HG03139 (cell line): ENCODE measurements around the gene TSC22D3.
A peak's percentile ranks its signal among the peaks of the same experiment; 100 is the strongest.
"Not testable (repeated sequence)": the region's sequence is repeated elsewhere in the genome, so short reads cannot be mapped to it uniquely, and the experiment has no call there.

Source experiments
- ATAC-seq: cut with Tn5 transposase; IDR thresholded peaks from one replicate; pipeline ENCODE4 v1.9.1; 2021; ENCODE audit not compliant: unreplicated experiment

TSC22D3 gene

DNA sequence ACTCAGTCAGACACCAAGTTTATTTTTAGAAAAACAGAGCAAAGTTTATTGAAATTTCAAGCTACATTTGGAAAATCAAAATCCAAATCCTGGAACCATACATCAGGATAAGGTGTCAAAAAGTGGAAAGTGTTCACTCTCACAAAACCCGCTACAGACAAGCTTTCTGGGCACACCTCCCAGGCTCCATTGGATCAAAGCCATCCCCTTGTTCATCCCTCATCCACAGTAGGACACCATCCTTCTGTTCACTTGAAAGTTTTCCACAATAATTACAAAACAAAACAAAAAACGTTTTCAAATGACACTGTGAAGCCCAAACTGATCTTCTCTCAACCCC lies 62.4 kb downstream of the TSC22D3 start:
- ATAC-seq: no peak

DNA sequence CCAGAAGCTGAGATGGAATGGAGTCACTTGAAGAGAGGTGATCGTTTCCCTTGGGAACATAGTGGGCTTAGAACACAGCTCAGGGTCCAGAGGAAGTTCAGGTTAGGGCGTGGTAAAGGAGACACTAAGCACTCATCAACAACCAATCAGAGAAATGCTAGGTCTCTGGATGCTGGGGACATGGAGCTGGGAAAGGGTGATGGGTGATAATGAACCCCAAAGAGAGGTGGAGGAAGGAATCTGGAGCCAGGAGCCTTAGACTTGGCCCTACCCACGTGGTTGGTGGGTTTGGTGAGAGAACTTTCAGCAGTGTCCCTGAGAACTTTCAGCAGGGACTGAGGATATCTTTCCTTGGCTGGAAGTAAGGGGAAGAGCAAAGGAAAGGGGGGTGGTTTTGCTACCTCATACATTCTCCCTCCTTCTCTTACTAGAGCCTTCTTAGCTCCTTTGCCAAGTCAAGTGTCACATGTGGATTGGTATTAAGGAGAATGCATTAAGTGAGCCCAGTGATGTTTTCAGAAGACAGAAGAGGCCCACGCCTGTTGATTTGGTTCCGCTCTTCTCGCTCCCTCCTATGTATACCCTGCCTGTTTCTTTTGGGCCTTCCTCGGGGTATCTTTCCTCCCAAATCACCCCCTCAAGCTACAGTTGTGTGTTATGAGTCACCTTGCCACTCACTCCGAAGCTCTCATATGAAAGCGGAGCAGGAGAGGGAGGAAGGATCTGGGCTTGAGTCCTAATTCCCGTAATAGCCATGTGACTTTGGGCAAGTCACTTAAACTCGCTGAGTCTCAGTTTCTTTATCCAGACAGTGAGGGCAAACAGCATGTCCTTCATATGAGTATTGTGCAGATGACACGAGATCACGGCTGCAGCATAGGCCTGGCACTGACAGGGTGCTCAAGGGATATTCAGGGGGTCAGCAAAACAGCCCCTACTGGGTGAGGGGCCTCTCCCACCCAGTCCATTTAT lies 63.1 kb downstream of the TSC22D3 start:
- no peak for ATAC-seq

DNA sequence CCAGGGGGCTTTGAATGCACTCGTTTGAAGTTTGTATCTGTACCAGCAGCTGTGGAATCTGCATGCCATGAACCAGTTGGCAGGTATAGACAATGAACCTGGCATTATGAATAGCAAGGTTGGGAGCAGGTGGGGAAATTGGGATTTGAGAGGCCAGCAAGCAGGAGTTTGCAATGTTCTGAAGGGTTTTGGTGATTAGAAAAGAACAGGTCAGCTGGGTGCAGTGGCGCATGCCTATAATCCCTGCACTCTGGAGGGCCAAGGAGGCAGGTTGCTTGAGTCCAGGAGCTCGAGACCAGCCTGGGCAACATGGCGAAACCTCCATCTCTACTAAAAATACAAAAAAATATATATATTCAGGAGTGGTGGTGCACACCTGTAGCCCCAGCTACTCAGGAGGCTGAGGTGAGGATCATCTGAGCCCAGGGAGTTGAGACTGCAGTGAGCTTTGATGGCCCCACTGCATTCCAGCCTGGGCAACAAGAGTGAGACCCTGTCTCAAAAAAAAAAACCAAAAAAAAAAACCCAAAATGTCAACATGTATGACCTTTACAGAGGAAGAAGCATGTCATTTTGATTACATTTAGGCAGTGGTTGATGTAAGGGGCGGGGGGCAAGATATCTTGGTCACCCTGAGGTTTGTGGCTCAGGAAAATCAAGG lies 63.9 kb downstream of the TSC22D3 start:
- ATAC-seq: no peak

DNA sequence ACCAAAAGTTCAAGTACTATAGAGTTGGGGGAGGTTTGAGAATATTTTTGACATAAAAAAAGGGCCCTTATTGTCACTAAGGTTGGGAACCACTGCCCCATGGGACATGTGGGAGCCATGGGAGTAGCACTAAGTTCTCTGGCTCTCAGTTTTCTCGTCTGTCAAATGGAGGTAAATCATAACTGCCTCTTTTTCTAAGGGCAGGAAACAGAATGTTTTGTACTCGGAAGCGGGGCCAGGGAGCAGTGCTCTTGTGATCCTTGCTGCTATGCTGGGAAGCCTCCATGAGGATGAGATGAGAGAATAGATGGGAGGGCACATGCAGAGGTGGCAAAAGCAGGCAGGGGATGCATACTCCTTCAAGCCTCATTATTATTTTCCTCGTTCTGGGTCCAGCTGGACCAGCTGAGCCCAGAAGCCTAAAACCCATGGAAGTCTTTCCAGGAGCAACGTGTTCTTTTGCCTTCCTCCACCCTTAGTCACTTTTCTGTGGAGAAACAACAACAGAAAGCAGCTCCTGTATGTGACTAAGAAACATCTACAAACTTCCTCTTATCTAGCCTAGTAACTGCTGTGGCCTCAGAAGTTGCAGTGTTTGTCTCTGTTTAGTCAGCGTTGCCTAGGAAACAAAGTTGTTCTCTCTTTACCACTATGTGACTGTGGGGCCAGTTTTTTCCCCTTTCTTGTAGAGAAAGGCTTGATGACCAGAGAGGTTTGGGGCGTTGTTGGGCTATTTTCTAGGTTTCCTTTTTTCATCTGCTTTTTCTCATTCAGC lies 64.8 kb downstream of the TSC22D3 start:
- ATAC-seq: peak; percentile 89

DNA sequence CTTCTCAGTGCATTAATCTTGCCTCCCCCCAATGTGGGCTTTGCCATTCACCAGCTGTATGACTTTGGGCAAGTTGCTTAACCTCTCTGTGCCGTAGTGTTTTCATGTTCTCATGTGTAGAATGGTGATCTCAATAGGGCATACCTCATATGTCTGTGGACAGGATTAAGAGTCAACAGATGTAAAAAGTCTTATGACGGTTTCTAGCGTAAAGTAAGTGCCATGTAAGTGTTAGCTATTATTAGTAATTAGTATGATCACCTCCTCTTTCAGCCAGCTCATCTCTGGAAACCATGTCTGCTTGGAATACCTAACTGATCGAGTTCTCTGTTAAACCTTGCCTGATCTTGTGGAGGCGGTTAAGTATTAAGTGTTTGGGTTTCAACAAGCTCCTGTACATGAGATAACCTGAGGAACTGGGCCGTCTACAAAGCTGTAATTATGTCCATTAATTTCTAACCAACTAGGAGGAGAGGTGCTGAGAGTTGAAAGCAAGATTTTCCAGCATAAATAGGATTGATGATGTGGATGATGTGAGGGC lies 66.3 kb downstream of the TSC22D3 start:
- ATAC-seq: no peak

DNA sequence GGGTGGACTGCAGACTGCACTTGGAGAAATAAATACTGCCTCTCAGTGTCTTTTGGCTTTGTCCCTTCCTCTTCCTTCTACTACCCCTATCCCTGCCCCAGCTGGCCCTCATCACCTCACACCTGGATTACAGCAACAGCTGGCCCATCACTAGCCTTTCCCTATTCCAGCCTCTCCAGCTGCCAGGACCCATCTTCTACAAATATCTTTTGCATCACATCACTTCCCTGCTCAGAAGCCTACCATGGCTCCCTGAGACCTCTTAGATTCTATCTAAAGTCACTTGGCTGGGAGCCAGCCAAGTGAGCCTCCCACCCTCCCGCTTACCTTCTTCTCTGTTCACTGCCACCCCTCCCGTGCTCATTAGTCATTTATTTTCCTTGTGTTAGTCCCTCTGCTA lies 66.8 kb downstream of the TSC22D3 start:
- no peak for ATAC-seq

DNA sequence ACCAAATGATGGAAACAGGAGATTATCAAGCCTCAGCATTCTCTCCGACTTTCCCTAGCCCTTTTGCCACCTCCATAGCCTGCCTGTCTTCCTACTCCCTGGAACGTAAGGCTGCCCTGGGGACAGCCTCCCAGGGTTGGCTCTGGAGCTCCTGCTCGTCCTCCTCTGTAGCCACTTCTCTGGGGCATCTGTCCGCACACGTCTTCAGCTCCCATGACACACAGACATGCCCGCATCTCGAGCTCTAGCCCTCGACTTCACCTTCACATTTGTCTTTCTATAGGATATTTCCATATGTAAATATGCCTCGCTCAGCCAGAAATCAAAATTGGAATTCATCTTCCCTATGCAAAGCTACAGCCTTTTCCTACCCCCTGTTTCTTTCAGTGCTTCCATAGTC lies 67.7 kb downstream of the TSC22D3 start:
- ATAC-seq: no peak

DNA sequence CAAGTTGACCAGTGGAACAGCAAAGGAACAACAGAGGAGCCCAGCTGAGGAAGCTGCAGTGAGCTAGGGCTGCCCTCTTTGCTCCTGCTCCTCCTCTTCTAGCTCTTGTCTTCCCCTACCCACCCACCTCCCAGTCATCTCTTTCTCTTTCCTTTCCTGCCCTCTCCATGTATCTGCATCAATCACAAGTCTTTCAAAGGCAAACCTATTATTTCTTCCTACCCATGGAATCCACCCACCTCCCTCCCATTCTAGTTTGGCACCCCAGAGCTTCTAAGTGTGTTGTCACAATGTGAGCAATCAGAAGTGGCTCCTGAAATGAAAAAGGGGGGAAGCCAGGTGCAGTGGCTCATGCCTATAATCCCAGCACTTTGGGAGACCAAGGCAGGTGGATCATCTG lies 69.3 kb downstream of the TSC22D3 start:
- no peak for ATAC-seq

DNA sequence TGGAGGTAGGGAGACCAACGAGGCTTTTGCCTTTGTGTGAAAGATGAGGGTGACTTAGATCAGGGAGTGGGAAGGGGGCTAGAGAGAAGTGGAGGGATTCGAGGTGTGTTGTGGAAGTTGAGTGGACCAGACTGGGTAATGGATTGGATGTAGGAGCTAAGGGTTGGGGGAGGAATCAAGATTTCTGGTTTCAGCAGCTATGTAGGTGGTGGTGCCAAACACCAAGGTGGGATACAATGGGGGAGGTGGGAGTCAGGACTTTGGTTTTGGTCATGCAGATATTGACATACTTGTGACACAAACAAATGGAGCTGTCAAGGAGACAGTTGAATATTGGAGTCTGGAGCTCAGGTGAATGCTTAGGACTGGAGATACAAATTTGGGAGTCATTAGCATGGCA lies 71.0 kb downstream of the TSC22D3 start:
- no peak for ATAC-seq

DNA sequence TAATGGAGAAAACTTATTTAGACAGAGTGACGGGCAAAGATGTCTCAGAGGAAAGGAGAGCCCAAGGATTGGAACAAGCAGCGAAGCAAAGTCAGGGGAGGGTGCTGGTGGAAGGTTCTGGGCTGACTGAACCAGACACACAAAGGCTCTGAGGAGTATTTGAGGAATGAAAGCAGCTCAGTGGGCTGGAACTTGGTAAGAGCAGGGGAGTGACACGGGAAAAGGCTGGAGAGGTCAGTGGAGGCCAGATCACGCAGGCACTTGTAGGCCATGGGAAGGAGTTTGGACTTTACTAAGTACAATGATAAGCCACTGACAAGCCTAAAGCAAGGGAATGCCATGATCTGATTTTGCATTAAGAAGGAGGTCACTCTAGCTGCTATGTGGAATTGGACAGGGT lies 71.4 kb downstream of the TSC22D3 start:
- no peak for ATAC-seq

DNA sequence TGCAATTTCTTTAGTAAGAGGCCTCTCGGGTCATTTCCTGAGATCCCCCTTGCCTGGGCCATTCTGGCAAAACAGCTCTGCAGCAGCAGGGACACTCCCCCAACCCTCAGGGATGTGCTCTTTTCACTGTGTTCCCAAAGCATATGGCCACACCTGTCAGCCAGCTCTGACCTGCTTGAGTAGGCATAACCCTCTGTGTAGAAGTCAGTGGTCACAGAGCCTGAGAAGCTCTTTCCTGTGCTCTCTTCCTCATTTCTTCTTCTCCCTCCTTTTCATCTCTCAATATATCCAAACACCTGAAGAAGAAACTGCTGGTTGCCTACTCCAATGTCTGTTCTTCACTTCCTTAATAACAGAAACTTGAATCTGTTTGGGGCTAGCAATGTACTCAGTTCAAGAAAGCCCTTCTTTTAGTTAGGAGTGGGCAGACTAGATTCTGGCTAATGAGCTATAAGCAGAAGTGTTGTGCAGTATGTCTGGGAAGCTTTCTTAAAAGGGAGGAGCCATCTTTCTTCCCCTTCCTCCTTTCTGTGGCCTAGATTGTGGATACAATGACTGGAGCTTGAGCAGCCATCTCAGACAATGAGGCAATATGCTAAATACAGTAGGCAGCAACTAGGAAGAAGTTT lies 74.0 kb downstream of the TSC22D3 start:
- peak; percentile 89 for ATAC-seq

DNA sequence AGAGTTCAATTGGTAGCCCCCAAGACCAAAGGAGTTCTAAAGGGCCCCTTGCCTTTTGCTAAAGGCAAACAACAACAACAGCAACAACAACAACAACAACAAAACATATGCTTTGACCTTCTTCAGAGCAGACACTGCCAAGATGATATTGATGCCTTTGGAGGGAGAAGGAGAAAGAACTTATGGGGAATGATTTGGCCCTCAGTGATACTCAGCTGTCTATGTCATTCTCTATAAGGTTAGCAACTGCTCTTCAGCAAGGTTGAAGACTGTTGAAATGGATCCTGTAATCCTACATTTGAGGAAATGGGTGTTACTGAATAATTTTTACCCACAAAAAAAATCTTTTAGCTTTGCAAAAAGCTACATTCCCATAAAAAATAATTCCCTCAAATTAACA lies 74.8 kb downstream of the TSC22D3 start:
- no peak for ATAC-seq

DNA sequence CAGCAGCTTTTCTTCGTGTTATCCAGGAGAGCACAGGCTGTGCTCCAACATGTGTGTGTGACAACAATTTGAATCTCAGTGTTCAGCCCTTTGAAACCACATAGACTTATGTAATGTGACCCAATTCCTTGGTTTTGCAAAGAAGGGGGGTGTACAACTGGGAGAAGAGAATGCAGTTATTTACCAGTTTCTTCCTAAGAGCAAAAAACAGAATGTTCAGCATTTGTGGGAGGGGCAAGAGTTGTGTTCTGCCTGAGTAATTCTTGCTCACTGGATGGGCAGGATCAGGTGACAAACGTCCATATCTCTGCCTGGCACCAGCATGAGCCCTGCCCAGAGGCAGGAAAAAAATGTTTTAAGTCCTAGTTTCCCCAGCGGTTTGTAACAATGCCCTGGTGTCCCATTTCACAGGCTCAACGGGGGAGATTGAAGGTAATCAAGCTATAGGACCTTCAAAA lies 75.2 kb downstream of the TSC22D3 start:
- ATAC-seq: no peak

DNA sequence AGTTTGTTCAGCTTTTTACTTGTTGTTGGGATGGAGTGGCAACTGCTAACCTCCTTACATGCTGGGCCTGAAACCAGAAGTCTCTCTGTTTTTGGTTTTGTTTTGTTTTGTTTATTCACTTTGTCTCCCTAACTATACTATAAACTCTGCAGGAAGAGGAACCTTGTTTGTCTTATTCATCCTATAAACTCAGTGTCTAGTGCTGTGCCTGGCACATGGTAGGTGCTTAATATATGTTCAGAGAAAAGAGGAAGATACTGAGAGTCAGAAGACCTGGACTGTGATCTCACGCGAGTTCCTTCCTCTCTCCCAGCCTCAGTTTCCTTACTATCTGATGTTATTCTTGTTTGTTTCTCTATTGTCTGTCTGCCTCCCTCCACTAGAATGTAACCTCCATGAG lies 76.0 kb downstream of the TSC22D3 start:
- no peak for ATAC-seq

DNA sequence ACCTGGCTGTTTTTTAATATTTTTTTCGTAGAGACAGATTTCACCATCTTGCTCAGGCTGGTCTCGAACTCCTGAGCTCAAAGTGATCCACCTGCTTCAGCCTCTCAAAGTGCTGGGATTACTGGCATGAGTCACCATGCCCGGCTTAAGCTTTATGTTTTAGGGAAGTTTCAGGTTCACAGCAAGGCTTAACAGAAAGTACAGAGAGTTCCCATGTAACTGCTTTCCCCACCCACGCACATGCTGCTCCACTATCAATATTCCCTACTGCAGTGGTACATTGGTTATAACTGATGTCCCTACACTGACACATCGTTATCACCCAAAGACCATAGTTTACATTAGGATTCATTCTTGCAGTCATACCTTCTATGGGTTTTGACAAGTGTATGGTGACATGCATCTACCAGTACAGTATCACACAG lies 84.6 kb downstream of the TSC22D3 start:
- no peak for ATAC-seq

DNA sequence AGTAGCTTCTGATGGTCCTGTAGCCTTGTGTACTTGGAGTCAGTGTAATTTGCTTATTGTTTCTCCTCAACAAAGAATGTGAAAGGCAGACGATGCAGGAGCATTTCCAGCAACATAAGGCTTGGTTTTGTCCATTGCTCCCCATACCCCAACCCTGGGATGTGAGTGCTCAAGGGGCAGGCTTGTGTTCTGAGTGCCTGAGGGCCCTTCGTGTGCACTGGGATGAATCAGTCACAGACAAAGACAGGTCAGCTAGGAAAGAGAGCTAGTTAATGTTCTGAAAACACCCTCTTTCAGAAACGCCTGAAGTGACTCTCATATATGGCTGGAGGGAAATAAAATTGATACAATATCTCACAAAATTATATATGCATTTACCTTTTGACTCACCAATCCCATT lies 88.1 kb downstream of the TSC22D3 start:
- no peak for ATAC-seq

DNA sequence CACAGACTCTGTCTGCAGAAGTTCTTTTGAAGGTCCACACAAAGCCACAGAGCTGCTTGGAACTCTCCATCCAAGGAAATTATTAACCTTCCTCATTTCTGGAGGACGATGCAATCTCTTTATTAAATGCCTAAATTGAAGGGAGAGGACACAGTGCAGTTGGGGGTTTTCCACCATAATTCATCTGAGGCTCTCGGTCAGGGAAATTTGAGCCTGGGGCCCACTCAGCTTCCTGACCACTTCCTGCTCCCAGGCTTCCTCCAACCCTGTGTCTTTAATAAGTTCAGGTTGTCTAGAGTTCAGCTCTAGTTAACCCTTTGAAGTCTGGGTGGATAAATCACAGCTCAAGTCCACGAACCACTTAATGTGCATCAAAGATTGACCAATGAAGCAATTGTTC lies 88.8 kb downstream of the TSC22D3 start:
- no peak for ATAC-seq

DNA sequence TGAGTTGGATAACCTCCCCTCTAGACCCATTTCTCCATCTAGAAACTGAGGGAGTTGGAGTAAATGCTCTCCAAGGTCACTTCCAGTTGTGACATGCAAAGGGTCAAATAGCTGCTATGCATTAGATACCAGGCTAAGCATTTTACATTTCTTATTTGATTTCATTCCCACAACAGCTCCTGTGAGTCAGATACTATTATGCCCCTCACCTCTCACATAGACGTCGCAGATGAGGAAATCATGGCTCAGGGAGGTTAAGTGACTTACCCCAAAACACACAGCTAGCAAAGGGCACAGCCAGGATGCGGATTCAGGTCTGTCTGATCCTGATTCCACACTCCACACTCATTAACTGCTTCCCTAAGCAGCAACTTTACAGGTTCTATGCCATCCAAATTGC lies 89.6 kb downstream of the TSC22D3 start:
- no peak for ATAC-seq

DNA sequence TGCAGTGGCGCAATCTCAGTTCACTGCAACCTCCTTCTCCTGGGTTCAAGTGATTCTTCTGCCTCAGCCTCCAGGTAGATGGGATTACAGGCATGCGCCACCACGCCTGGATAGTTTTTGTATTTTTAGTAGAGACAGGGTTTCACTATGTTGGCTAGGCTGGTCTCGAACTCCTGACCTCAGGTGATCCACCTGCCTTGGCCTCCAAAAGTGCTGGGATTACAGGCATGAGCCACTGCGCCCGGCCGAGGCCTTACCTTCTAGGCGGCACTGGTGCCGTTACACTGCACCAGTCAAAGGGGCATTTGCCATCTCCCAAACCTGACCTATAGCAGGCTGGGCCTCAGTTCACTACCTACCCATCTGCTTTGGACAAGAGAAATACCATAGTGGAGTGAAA lies 90.0 kb downstream of the TSC22D3 start:
- not testable (repeated sequence) for ATAC-seq

DNA sequence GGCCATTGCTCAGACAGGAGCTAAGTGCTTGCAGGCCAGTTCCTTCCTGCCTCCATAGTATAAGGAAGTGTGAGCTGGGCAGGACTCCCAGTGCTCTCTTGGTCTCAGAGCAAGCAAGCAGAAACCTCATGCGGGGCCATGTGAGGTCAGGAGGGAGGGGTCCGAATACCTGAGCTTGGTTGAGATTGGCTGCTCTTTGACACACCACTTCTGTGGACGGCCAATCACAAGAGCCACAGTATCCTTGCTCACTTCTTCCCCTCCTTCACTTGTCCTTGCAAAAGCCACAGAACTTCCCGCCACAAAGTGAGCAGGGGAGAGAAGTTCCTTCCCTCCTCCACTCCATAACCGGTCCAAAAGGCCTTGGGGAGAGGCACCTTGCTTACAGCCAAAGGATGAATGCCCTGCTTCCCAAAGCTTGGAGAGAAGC lies 90.6 kb downstream of the TSC22D3 start:
- ATAC-seq: peak; percentile 97

DNA sequence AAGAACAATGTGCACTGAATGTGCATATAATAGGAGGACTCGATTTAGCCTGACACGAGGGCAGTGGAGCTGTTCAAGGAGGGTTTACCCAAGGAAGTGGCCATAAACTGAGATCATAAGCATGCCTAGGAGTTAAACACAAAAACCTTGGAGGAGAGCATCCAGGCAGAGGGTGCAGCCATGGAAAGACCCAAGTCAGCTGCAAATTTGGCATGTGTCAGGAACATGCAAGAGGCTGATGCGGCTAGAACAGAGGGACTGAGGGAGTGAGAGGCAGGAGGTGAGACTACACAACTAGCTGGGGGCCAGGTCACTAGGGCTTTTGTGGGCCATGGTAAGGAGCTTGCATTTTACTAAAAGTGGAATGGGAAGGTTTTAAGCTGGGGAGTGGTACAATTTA lies 91.7 kb downstream of the TSC22D3 start:
- no peak for ATAC-seq
